GM21526 (cell line): Measurements from ENCODE around the gene ABHD12.

Experiments used
- ATAC-seq: cut with Tn5 transposase; IDR thresholded peaks from one replicate; pipeline ENCODE4 v1.9.1; 2021; ENCODE audit warnings: moderate library complexity; ENCODE audit not compliant: unreplicated experiment, low FRiP score

Gene ABHD12

DNA sequence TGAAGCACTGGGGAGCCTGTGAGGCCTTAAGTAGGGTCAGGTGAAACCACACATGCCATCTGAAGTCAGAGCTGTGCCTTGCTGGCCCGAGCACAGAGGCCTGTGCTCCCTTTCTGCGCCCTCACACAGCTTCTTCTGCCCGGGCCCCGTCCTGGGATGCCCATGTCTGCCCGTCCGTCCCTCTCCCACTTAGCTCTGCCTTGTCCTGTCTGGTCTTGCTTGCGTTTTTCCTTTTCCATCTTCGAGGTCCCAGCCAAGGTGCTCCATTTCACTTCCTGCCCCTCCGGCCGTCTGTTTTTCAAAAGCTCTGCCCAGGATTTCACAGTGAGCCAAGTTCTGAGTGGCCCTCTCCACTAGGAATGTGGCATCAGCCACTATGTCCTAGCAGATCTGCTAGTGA is 97.1 kb downstream of the ABHD12 start:
- ATAC-seq: no peak

DNA sequence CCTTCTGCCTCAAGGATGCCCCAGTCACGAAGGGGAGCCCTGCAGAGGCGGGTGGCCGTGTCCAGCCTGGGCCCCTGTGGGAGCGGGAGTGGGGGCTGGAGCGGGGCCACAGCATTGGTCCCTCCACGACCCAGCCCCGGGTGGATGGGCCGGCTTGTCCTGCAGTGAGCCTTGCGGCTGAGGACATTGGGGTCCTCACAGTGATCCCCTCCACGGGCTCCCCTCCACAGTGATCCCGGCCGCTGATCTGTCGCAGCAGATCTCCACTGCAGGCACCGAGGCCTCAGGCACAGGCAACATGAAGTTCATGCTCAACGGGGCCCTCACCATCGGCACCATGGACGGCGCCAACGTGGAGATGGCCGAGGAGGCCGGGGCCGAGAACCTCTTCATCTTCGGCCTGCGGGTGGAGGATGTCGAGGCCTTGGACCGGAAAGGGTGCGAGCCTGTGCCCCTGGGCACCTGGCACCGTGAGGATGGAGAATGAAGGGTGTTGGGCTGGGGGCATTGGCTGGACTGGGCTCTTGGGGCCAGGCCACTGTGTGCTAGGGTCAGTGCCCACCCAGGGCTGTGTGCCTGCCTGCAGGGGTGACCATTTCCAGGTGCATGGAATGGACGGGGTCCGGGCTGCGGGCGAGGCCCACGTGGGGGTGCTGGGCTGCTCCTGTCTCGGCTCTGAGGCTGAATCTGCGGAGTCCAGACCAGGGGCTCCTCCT is 98.3 kb downstream of the ABHD12 start:
- no peak for ATAC-seq

DNA sequence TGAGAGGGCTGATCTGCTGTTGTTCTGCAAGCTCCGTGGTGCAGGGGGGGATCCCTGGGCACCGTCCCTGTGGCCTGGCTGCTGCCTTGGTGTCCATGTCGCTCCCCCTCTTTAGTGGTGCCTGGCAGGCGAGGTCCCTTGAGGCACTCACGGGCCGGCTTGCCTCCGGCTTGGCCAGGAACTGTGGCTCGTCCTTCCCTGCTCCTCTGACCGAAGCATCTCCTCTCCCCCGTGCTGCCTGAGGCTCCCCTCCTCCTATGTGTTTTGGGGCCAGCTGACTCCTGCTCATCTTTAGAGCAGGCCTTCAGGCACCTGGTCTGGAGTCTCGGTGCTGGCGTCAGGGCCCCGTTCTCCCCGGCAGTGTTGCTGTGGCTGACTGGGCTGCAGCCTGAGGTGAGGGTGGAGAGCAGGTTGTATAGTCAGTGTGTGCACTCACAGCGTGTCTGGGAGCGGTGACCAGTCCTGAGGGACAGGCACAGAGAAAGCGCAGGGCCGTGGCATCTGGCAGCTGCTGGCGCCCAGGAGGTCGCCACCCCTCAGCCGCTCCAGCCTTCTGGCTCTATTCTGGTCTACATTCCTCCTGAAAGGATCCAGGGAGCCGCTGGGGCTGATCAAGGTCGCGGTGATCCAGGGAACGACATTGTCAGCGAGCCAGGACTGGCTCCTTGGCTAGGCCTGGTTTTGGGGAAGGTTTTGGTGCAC is 99.1 kb downstream of the ABHD12 start:
- no peak for ATAC-seq

DNA sequence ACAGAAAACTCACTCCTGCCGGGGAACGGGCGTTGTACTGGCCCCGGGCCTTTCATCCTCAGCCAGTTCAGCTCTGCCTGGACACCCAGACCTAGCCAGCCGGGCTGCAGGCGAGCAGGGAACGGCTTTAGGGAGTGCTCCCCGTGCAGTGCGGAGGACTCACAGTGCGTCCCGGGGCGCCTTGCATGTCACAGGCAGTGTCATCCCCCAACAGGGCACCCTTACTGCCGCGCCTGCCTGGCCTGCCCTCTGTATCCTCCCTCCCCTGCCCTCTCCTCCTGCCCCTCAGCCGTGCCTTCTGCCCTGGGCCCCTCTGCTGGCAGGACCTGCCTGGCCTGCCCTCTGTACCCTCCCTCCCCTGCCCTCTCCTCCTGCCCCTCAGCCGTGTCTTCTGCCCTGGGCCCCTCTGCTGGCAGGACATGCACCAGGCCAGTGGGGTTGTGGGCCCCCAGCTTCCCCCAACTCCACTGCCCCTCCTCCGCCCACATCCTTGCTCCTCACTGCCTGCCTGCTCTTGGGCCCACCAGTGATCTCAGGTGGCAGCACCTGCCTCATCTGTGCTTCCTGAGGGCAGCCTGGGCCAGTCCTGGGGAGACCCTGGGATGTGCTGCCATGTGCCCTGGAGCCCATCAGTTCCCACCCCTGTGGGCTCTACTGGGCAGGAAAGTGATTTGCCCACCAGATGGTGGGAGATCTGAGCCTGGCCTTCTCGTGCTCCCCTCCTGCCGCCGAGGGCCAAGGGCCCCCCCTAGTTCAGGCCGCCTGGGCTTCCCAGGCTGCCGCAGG is 99.8 kb downstream of the ABHD12 start:
- no peak for ATAC-seq

DNA sequence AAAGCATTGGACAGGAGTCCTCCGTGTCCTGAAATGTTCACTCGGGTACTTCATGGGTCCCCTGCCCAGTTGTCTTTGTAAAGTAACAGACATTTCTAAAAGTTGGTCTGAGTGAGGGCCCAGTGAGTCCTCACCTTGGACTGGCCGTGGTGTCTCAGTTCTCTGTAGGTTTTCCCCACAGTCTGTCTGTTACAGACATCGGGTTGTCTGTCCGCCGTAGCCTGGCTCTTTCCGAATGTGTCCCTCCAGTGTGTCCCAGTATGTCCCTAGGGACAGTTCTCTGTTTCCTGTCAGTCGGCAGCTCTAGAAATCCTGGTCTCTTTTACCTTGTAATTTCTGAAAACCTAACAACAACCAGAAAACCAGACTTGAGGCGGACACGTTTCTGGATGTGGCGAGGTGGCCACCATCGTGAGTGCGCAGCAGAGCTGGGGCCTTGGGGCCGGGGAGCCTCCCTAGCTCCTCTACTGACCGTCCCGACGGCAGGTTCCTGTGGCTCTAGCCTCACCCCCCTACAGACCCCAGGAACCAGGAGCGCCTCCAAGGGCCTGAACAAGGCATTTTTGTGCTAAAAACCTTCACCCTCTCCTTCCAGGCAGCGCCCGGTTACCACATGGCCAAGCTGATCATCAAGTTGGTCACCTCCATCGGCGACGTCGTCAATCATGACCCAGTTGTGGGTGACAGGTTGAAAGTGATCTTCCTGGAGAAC is 100.6 kb downstream of the ABHD12 start:
- ATAC-seq: no peak

DNA sequence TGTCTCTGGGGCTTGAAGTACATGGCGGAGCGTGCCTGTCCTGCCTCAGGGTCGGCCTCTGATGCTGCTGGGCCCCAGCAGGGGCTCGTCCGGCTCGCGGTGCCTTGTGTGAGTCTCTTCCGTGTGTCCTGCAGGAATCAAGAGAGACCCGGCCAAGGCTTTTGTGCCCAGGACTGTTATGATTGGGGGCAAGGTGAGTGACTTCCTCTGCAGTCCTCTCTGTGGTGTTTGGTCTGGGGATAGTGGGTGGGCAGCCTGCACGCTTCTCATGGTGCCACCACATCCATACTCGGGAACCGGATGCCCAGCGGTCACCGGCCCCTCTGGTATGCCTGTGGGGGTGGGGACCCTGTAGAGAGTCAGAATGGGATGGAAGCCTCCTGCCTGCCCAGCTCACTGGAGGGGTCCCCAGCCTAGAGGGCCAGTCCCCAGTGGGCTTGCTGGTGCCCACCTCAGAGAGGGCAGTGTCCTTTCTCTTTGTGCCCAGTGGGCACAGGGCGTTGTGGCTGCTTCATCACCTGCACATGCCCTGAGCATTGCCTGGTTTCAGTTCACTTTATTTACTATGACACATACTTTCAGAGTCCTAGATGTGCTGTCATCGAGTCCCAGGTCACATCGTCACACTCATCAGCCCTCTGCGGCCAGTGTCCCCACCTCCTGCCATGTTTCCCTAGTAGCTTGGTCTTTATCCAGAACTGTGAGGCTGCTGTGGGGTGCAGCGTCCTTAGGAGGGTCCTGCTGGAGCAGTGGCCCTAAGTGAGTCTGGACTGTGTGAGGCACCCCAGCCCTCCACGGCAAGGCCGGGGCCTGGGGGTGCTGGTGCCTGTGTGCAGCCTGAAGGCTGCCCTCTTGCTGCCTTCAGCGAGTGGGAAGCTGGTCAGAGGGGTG is 102.1 kb downstream of the ABHD12 start:
- peak; percentile 88 for ATAC-seq

DNA sequence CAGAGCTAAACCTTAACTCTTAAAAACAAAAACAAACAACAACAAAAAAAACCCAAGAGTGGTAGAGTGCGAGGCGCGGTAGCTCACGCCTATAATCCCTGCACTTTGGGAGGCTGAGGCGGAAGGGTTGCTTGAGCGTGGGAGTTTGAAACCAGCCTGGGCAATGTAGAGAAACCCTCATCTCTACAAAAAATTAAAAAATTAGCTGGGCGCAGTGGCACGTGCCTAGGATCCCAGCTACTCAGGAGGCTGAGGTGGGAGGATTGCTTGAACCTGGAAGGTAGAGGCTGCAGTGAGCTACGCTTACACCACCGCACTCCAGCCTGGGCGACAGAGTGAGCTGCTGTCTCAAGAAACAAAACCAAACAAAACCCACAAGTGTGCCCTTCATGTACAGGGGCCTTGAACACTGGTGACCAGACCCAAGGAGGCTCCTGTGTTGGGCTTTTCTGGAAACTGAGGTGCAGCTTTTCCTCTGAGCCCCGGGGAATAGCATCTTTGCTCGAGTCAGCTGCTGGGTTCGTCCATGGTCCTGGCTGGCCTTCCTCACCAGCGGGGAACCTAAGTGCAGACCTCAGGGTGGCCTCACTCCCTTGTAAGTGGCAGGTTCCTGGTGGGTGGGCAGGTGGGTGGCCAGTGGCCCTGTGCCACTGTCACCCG is 102.9 kb downstream of the ABHD12 start:
- ATAC-seq: no peak

DNA sequence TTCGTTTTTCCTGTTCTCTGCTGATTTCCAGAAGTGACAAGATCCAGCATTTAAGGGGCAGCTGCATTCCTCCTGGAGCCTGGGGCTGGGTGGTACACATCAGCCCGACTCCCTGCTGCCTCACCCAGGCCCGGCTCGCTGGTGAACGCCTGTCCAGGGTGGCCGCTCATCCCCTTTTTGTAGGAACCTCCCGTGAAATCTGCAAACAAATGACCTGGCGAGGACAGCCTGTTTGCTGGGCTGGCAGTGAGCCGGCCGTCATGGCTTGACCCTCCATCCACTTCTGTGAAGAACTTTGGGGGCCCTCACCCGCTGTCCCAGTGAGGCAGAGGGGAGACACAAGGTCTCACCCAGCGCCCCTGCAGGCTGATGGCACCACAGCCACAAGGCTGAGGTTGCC is 103.7 kb downstream of the ABHD12 start:
- no peak for ATAC-seq

DNA sequence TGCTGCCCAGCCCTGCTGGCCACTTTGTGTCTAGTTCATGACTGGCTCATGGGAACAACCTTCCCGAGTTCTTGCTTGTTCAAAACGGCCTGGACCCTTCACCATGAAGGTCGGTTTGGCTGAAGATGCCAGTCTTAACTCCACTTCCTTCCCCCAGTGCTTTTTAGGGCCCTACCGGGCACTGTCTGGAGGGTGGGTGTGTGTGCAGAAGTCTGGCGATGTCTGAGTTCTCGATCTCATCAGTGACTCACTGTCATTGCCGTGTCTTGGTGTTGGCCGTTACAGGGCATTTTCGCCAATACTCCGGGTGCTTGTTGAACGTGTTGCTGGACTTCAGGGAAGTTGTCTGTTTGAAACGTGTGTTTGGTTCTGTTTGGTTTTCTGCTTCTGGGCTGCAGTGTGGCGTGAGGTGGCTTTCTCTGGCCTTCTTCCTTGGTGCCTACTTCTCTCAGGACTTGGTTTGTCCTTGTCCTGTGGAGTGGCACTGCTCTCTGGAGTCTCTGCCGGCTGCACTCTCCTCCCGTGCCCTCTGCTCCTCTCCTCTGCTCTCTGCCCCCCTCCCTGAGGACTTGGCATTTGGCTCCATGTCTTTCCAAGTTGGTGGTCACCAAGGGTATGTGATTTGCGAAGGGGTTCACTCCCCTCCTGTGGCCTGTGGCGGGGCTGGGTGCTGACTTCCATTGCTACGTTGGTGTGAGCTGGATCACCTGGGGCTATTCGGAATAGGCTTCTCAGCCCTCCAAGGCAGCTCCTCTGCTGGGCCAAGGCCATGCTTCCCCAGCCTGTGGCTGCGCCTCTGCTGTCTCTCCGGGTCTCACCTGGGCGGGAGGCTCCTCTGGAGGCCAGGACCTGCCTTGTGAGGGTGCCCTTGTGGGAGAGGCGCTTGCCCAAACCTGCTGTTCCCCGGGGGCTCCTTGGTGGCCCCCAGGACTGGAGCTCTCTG is 104.5 kb downstream of the ABHD12 start:
- no peak for ATAC-seq

DNA sequence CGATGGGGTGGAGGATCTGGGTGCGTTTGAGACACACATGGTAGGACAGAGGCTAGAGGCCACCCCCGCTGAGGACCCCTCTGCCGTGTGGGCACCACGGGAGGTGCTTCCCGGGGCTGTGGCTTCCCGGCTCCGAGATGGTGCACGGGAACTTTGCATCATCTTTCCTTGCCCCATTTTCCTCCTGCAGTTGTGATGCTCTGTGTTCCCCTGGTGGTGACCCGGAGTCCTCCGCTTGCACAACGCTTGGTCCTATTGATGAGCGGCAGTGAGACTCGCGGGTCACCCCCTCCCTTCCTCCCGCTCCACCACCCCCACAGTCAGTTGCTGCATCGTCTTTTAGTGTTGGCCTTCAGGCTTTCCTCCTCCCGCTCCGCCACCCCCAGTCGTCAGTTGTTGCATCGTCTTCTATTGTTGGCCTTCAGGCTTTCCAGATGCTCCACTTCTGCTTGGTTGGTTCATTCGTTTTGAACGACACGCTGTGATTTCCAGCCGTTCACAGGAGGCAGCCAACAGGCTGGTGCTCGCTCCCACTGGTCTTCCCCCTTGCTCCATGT is 105.5 kb downstream of the ABHD12 start:
- no peak for ATAC-seq

DNA sequence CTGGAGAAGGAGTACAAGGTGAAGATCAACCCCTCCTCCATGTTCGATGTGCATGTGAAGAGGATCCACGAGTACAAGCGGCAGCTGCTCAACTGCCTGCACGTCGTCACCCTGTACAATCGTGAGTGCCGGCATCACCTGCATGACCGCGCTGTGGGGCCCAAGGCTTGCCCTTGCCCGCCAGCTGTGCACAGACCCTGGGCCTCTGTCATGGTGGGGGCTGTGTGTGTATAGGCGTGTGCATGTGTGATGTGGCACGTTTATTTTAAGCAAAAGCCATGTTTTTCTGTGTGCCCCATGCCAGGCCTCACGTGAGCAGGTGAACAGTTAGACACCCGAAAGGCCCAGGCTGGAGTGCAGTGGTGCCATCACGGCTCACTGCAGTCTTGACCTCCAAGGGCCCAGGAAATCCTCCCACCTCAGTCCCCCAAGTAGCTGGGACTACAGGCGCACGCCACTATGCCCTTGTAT is 106.5 kb downstream of the ABHD12 start:
- ATAC-seq: no peak

DNA sequence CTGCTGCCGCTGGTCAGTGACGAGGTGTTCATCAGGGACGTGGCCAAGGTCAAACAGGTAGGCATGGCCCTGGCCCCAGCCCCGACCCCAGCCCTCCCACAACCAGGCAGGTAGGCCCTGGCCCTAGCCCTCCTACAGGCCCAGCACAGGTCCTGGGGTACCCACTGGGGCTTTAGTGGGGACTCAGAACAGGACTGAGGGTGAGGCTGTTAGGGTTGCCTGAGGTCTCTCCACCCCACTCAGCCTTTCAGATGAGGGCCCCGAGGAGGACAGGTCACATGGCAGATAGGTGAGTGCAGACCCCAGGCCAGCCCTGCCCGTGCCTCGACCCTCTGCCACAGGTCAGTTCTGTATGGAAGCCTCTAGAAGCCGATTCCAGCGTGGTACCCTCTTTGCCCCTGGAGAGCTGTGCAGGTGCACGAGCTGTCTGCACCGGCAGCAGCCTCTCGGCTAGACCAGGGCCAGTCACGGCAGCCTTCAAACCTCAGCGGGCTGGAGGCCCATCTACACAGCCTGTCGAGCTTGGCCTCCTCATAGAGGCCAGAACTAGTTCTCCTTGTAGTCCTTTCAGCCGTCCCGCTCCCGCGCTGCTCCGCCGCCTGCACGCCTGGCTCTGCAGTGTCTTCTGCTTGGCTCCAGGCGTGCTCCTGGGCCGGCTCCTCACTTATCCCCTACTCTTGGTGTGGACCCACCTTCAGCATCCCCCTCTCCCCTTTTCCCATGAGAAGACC is 107.2 kb downstream of the ABHD12 start:
- ATAC-seq: no peak

DNA sequence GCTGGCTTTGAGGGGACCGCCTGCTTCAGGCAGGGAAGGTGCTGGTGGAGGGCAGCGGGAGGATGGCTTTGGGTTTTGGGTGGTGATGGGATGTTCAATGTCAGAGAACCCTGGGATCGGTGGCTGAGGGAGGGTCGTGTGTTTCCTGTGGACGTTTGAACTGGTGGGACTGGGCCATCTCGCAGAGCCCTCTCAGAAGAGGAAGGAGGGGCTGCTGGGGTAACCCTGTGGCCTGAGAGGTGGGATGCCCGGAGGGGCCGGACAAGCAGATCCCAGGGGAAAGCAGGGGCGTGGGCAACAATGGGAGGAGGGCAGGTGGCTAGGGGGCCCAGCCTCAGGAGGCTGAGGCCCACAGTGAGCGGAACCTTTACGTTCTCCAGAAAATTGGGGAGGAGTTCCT is 107.8 kb downstream of the ABHD12 start:
- ATAC-seq: no peak

DNA sequence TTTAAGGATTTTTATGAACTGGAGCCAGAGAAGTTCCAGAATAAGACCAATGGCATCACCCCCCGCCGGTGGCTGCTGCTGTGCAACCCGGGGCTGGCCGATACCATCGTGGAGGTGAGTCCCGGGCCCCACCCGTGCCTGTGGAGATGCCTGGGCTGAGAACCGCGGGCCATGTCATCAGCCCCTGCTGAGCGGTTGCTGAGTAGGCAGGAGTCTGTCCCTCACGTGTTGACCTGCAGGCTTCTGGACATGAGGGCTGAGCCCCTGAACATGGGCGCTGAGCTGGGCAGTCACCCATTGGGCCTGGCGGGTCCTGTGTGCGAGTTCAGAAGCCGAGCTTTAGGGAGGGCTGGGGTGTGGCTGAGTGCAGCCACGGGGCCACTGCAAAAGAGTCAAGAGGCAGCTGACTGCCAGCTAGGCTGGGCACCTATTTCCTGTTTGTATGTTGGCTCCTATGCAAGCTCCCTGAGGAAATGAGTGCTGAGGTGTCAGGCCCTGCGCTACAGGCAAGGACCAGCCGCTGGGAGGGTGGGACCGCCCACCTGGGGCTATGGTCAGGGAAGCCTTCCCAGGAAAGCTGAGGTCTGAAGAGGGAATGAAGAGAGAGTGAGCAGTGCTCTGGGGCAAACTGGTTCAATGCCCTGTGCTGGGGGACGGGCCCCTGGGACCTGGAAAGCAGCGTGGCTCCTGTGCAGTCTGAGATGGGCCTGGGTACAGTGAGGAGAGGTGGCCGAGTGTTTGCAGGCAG is 108.4 kb downstream of the ABHD12 start:
- no peak for ATAC-seq

DNA sequence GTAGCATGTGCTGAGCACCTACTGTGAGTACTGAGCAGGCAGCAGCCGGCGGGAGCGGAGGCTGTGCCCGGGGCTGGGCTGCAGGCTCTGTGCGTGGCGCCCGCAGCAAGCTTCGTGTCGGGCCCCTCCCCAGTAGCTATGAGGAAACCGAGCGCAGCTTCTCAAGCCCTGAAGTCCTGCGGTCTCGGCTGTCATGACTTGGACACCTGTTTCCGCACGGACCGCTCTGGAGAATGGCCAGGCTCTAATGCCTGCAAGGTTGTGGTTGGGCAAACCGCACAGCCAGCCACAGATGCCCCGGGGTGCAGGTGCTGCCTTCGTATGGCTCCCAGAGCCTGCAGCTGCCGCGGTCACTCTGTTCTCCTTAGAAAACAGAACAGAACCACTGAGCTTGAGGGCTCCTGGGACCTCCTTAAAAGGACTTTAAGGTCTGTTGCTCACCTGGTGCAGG is 109.1 kb downstream of the ABHD12 start:
- ATAC-seq: no peak
